Brain microvascular endothelial cell (primary cell): Measurements from ENCODE around the gene SMAD7.

ENCODE experiments used
- DNase-seq: peaks from one replicate; pipeline ENCODE4 v3.0.0-alpha.2; 2020
- H3K27ac ChIP-seq: fragments of 250-450 bp; sonication (Bioruptor Pico); 2 replicates; pipeline ENCODE4 v1.5.1; 2020; ENCODE audit warnings: mild to moderate bottlenecking, moderate library complexity
- H3K27me3 ChIP-seq: fragments of 250-450 bp; sonication (Bioruptor Pico); replicated peaks from 2 replicates; pipeline ENCODE4 v1.5.1; 2020; ENCODE audit warnings: mild to moderate bottlenecking
- H3K36me3 ChIP-seq: fragments of 250-450 bp; sonication (Bioruptor Pico); replicated peaks from 2 replicates; pipeline ENCODE4 v1.5.1; 2020; ENCODE audit warnings: mild to moderate bottlenecking
- H3K4me3 ChIP-seq: 2 replicates; pipeline ENCODE4 v1.5.1; 2011; ENCODE audit warnings: low read depth, mild to moderate bottlenecking, control low read depth, low read length, moderate library complexity
- in situ Hi-C: cut with HindIII; loops from 2 replicates; pipeline ENCODE4 v1.10.0; 2017; ENCODE audit warnings: low sequenced_read_pairs, low pct_ligation_motif_present
- TF ChIP-seq, protein P1 (sequence below): IDR thresholded peaks from 2 replicates; pipeline ENCODE4 v1.5.1; 2011; ENCODE audit warnings: low read depth, mild to moderate bottlenecking, moderate library complexity, low read length, control low read depth, inconsistent platforms; ENCODE audit errors: missing control alignments

The SMAD7 gene

DNA sequence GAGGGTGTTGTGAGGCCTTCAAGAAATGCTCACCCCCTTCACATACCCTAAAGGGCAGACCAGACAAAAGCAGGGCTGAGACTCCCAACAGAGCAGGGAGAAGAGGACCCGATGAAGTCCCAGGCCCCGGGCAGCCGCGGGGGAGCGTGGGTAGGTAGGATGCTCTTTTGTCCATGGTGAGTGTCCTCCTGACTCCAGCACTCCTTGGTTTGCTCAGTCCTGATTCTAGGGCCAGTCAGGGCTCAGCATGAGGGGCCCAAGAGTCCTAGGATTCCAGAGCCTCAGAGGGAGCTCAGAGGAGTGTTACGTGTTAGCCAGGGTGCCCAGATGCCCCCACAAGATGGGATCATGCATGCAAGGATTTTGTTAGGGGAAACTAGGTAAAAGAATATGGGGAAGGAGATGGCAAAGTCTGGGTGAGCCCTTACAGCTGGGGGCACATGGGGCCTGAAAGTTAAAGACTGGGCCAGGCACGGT lies 64.8 kb downstream of the SMAD7 start:
- TF ChIP-seq, protein P1, sequence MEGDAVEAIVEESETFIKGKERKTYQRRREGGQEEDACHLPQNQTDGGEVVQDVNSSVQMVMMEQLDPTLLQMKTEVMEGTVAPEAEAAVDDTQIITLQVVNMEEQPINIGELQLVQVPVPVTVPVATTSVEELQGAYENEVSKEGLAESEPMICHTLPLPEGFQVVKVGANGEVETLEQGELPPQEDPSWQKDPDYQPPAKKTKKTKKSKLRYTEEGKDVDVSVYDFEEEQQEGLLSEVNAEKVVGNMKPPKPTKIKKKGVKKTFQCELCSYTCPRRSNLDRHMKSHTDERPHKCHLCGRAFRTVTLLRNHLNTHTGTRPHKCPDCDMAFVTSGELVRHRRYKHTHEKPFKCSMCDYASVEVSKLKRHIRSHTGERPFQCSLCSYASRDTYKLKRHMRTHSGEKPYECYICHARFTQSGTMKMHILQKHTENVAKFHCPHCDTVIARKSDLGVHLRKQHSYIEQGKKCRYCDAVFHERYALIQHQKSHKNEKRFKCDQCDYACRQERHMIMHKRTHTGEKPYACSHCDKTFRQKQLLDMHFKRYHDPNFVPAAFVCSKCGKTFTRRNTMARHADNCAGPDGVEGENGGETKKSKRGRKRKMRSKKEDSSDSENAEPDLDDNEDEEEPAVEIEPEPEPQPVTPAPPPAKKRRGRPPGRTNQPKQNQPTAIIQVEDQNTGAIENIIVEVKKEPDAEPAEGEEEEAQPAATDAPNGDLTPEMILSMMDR = no peak
- Histone ChIP-seq H3K27ac (no peak overlapping the region), H3K36me3 (no peaks in the 10 kb centered on the region), H3K4me3 (no peak overlapping the region), H3K27me3 (no peaks in the 10 kb centered on the region)
- no peak for DNase-seq
- in situ Hi-C loops = no loop called here

DNA sequence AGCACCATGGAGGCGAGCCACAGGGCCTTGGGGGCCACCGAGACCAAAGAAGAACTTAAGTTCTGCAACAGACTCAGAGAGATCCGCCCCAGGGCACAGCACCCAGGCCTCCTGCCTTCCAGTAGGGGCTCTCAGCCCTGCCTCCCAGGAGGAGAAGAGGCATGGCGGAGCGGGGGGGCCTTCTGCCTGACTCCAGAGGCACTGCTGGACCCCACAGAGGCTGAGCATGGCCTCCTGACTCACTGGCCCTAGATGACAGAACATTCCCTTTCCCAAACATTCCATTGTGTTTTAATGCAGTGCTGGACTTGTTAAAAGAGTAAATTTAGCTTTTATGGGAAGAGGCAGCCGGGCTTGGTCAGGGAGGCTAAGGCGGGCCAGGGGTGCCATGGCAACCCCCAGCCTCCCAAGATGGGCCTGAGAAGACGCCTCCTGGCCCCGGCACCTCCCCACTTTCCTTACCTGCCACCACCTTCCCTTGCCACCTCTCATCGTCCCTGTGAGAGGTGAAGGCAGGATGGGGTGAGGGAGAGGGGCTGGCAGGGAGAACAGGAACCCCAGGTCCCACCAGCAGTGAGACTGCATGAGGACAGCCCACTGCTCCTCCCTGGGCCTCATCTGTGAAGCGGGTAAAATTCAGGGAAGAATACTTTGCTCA lies 65.4 kb downstream of the SMAD7 start:
- TF ChIP-seq, protein P1 = no peak
- no peak overlapping the region for H3K27ac ChIP-seq
- in situ Hi-C loops = no loop called here
- no peak for DNase-seq
- H3K36me3 ChIP-seq = no peaks in the 10 kb centered on the region
- no peaks in the 10 kb centered on the region for H3K27me3 ChIP-seq
- H3K4me3 ChIP-seq = no peak overlapping the region

DNA sequence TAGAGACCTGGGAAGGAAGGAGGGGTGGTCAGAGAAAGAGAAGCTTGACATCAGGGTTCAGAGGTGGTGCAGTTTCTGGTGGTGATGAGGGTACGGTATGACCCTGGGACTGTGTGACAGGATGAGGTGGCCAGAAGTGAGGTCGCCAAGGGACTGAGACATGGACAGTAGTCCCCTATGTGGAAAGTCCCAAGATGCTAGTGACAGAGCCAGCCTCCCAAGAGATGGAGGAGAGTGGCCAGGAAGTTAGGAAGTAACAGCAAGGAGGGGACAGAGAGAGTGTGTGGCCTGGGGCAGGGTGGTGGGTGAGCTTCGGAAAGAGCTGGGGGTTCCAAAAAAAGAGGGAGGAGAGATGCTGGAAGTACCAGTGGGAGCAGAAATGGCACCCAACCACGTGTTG lies 66.0 kb downstream of the SMAD7 start:
- no peaks in the 10 kb centered on the region for H3K36me3 ChIP-seq
- H3K27me3 ChIP-seq = no peaks in the 10 kb centered on the region
- TF ChIP-seq, protein P1 = no peak
- no peak overlapping the region for H3K27ac ChIP-seq
- no peak overlapping the region for H3K4me3 ChIP-seq
- no peak for DNase-seq
- in situ Hi-C loops = no loop called here

DNA sequence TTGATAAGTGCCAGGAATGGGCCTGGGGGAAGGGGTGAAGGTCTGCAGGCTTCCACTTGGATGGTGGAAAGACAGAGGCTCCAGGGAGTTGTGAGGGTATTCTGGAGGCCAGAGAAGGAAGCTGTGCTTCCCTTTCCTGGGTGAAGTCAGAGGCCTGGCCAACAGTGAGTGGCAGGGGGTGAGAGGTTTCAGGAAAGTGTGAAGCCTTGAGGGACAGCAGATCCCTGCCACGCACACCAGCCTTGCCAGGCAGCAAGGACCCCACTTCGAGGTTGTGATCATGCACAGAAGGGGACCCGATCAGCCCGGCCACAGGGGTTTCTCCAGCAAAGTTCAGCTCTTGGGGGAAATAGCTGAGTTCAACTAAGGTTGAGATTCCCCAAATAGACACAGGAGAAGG lies 66.5 kb downstream of the SMAD7 start:
- Histone ChIP-seq H3K4me3 (no peak overlapping the region), H3K27ac (no peak overlapping the region), H3K27me3 (no peaks in the 10 kb centered on the region), H3K36me3 (no peaks in the 10 kb centered on the region)
- DNase-seq = no peak
- TF ChIP-seq, protein P1 = no peak
- in situ Hi-C loops = no loop called here

DNA sequence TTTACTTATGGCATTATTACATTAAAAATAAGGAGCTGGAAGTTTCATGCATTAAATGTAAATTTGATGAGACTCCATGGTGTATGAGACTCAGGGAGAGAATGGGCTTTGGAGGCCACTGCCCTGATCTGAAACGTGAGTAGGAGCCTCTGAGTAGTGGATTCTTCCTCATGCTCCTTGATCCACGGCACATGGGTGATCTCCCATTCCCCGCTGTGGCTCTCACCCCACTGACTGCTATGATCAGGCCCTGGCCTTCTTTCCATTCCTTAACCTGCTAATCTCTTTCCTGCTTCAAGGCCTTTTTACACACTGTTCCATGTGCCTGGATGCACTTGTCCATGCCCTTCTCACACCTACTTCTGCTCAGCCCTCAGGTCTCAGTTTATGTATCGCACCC lies 68.4 kb downstream of the SMAD7 start:
- no peak for DNase-seq
- H3K36me3 ChIP-seq = no peaks in the 10 kb centered on the region
- no peak overlapping the region for H3K4me3 ChIP-seq
- H3K27ac ChIP-seq = no peak overlapping the region
- H3K27me3 ChIP-seq = no peaks in the 10 kb centered on the region
- TF ChIP-seq, protein P1 = no peak
- in situ Hi-C loops = no loop called here

DNA sequence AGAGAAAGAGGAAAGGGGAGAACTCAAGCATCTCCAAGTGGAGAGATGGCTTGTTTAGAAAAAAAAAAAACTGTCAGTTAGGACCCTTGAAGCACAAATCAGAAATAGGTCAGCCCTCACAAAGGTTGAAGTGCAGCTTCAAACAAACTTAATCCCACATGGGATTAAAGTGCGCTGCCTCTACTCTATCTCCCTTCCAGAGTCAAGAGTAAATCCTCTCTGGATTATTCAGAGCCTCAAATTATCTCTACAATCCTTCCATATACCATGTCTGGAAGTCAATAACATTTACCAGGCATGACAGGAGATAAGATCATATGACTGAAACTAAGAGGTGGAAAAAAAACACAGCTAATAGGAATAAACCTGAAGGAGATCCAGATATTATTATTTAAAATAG lies 69.8 kb downstream of the SMAD7 start:
- in situ Hi-C loops = no loop called here
- Histone ChIP-seq H3K27ac (no peak overlapping the region), H3K36me3 (no peaks in the 10 kb centered on the region), H3K27me3 (no peaks in the 10 kb centered on the region), H3K4me3 (no peak overlapping the region)
- TF ChIP-seq, protein P1 = no peak
- DNase-seq = no peak
